Activated CD4-positive, alpha-beta T cell treated with anti-CD3 and anti-CD28 coated beads, Interleukin-2, Interleukin-4, amounts not matched to agents 100 ng/mL and 50 ng/mL, durations not matched to agents 16 hours and 8 hours (primary cell): ENCODE measurements around the gene SLC12A9.
A peak's percentile ranks its signal among the peaks of the same experiment; 100 is the strongest.
"Not testable (repeated sequence)": the region's sequence is repeated elsewhere in the genome, so short reads cannot be mapped to it uniquely, and the experiment has no call there.

ENCODE experiments used
- DNase-seq: peaks from one replicate; pipeline ENCODE4 v3.0.0-alpha.2; 2020; ENCODE audit warnings: low spot score

The SLC12A9 gene

GRCh38 chr7:100826514-100827329 lies 25.8 kb upstream of the SLC12A9 start:
- DNase-seq: no peak

- DNase-seq: no peak
Observed at GRCh38 chr7:100827330-100828226, 24.9 kb upstream of the SLC12A9 start, which contains the start of gene EPHB4. TSS of gene EPHB4 (minus strand) at chr7:100827523. CDS start at chr7:100827030, 493 bp downstream.

- no peak for DNase-seq
Observed at GRCh38 chr7:100829150-100829716, 23.3 kb upstream of the SLC12A9 start.

GRCh38 chr7:100830396-100830795 lies 22.1 kb upstream of the SLC12A9 start:
- no peak for DNase-seq

- DNase-seq: no peak
Observed at GRCh38 chr7:100832281-100832633, 20.3 kb upstream of the SLC12A9 start.

- DNase-seq: no peak
Observed at GRCh38 chr7:100835903-100836811, 16.4 kb upstream of the SLC12A9 start.

GRCh38 chr7:100836812-100837098 lies 15.8 kb upstream of the SLC12A9 start:
- DNase-seq: no peak

GRCh38 chr7:100837099-100837836 lies 15.2 kb upstream of the SLC12A9 start:
- DNase-seq: peak; percentile 80

- no peak for DNase-seq
Observed at GRCh38 chr7:100839361-100839760, 13.2 kb upstream of the SLC12A9 start.

- DNase-seq: no peak
Observed at GRCh38 chr7:100840470-100841100, 11.9 kb upstream of the SLC12A9 start.

- no peak for DNase-seq
Observed at GRCh38 chr7:100847360-100847759, 5.2 kb upstream of the SLC12A9 start.

GRCh38 chr7:100854146-100854895 lies 1.8 kb downstream of the SLC12A9 start:
- no peak for DNase-seq

- DNase-seq: not testable (repeated sequence)
Observed at GRCh38 chr7:100854899-100855298, 2.4 kb downstream of the SLC12A9 start.

- no peak for DNase-seq
Observed at GRCh38 chr7:100855515-100855914, 3.0 kb downstream of the SLC12A9 start.

- DNase-seq: no peak
Observed at GRCh38 chr7:100856871-100857282, 4.4 kb downstream of the SLC12A9 start.

- no peak for DNase-seq
Observed at GRCh38 chr7:100859856-100860255, 7.3 kb downstream of the SLC12A9 start.

GRCh38 chr7:100860702-100861615 lies 8.4 kb downstream of the SLC12A9 start:
- no peak for DNase-seq

- no peak for DNase-seq
Observed at GRCh38 chr7:100861616-100861985, 9.1 kb downstream of the SLC12A9 start.
